Melanocyte of skin (primary cell): ENCODE results near the gene AMELY. TPM values are rescaled to one million over a fixed set of nuclear protein-coding genes. Genes with fewer than 3 reads are reported as not detected.

Source experiments
- total RNA-seq, 2 donors: library from RNA; depleted of rRNA; stranded (reverse); fragments of >200 nt; gene quantifications; 2 replicates each; pipeline ENCODE4 v1.2.3, GENCODE V29; 2012

AMELY gene
- total RNA-seq: not detected

GRCh38 chrY:6911253-6911881 is at the start of gene AMELY:
Gene AMELY, minus strand, starts transcription at chrY:6911752. Its CDS starts 39,144 bp downstream, at chrY:6872608.

GRCh38 chrY:6910372-6911252 is 940 bp downstream of the AMELY start, which contains the start of gene TBL1Y:
Gene TBL1Y, plus strand, starts transcription at chrY:6910697. Its CDS starts 114,388 bp downstream, at chrY:7025085.

Other genes starting within 250 kb of the AMELY start
- gene TBL1Y, start 1.1 kb downstream of the AMELY start, total RNA-seq: not detected